ENCODE measurements around the gene EPM2AIP1.

Gene EPM2AIP1

GRCh38 chr3:36957862-36958686, 34.9 kb downstream of the EPM2AIP1 start:
- Histone ChIP-seq H3K9me3 (ENCODE audit: insufficient read depth, low read depth, low read length) (no peaks in the 10 kb centered on the region), H3K4me3 (ENCODE audit: low read length, poor library complexity, severe bottlenecking) (peak overlapping the region; percentile 41), H2AFZ (ENCODE audit: low read length) (peak overlapping the region; percentile 66), H3K4me1 (ENCODE audit: insufficient read depth, low read length, poor library complexity, severe bottlenecking) (peaks cover 7% of the 10 kb centered on the region), H3K79me2 (ENCODE audit: insufficient read depth, low read length) (no peaks in the 10 kb centered on the region), H3K4me2 (ENCODE audit: low read depth, low read length, poor library complexity, severe bottlenecking) (peak overlapping the region; percentile 48), H3F3A (ENCODE audit: low read depth) (no peaks in the 10 kb centered on the region), H3K9ac (ENCODE audit: low read depth, low read length, poor library complexity, severe bottlenecking) (no peak overlapping the region), H3K36me3 (ENCODE audit: insufficient read depth, low read length) (no peaks in the 10 kb centered on the region), H4K20me1 (ENCODE audit: insufficient read depth, low read length, poor library complexity, severe bottlenecking) (no peaks in the 10 kb centered on the region), H3K27me3 (ENCODE audit: insufficient read depth, low read length, poor library complexity, severe bottlenecking) (no peaks in the 10 kb centered on the region), H3K9me2 (replicated peaks; ENCODE audit: low read depth, low read length) (no peaks in the 10 kb centered on the region)
- TF ChIP-seq, protein P1, sequence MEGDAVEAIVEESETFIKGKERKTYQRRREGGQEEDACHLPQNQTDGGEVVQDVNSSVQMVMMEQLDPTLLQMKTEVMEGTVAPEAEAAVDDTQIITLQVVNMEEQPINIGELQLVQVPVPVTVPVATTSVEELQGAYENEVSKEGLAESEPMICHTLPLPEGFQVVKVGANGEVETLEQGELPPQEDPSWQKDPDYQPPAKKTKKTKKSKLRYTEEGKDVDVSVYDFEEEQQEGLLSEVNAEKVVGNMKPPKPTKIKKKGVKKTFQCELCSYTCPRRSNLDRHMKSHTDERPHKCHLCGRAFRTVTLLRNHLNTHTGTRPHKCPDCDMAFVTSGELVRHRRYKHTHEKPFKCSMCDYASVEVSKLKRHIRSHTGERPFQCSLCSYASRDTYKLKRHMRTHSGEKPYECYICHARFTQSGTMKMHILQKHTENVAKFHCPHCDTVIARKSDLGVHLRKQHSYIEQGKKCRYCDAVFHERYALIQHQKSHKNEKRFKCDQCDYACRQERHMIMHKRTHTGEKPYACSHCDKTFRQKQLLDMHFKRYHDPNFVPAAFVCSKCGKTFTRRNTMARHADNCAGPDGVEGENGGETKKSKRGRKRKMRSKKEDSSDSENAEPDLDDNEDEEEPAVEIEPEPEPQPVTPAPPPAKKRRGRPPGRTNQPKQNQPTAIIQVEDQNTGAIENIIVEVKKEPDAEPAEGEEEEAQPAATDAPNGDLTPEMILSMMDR (conservative IDR thresholded peaks at IDR 0.05; ENCODE audit: low read length), result no peak
- TF ChIP-seq EZH2phosphoT487 (IDR thresholded peaks at IDR 0.05; ENCODE audit: borderline replicate concordance), result no peak

DNA sequence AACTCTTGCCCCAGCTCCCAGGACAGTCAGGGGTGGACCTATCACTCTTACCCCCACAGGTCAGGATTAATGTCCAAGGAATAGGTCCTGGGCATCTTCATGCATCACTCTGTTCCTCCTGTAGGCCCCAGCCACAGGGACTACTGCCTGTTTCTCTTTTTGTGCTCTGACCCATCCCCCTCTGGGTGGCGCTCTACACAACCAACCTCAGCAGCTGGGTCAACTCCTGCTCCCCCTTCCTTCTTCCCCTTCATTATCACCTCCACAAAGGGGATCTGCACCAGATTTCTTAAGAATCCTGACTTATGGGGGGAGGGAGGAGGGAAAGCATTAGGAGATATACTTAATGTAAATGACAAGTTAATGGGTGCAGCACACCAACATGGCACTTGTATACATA, 35.9 kb downstream of the EPM2AIP1 start:
- no peaks in the 10 kb centered on the region for H3F3A ChIP-seq (ENCODE audit: low read depth)
- H3K4me2 ChIP-seq (ENCODE audit: low read depth, low read length, poor library complexity, severe bottlenecking), result no peak overlapping the region
- peaks cover 7% of the 10 kb centered on the region for H3K4me1 ChIP-seq (ENCODE audit: insufficient read depth, low read length, poor library complexity, severe bottlenecking)
- TF ChIP-seq EZH2phosphoT487 (IDR thresholded peaks at IDR 0.05; ENCODE audit: borderline replicate concordance), result no peak
- TF ChIP-seq, protein P1 (conservative IDR thresholded peaks at IDR 0.05; ENCODE audit: low read length), result peak; percentile 60
- H2AFZ ChIP-seq (ENCODE audit: low read length), result no peak overlapping the region
- no peaks in the 10 kb centered on the region for H3K79me2 ChIP-seq (ENCODE audit: insufficient read depth, low read length)
- no peaks in the 10 kb centered on the region for H3K9me2 ChIP-seq (replicated peaks; ENCODE audit: low read depth, low read length)
- H3K9ac ChIP-seq (ENCODE audit: low read depth, low read length, poor library complexity, severe bottlenecking), result no peak overlapping the region
- no peaks in the 10 kb centered on the region for H4K20me1 ChIP-seq (ENCODE audit: insufficient read depth, low read length, poor library complexity, severe bottlenecking)
- H3K27me3 ChIP-seq (ENCODE audit: insufficient read depth, low read length, poor library complexity, severe bottlenecking), result no peaks in the 10 kb centered on the region
- H3K4me3 ChIP-seq (ENCODE audit: low read length, poor library complexity, severe bottlenecking), result no peak overlapping the region
- no peaks in the 10 kb centered on the region for H3K36me3 ChIP-seq (ENCODE audit: insufficient read depth, low read length)
- no peaks in the 10 kb centered on the region for H3K9me3 ChIP-seq (ENCODE audit: insufficient read depth, low read depth, low read length)

- Histone ChIP-seq H3F3A (ENCODE audit: low read depth) (no peaks in the 10 kb centered on the region), H4K20me1 (ENCODE audit: insufficient read depth, low read length, poor library complexity, severe bottlenecking) (no peaks in the 10 kb centered on the region), H3K36me3 (ENCODE audit: insufficient read depth, low read length) (no peaks in the 10 kb centered on the region), H3K4me3 (ENCODE audit: low read length, poor library complexity, severe bottlenecking) (no peak overlapping the region), H3K9ac (ENCODE audit: low read depth, low read length, poor library complexity, severe bottlenecking) (no peak overlapping the region), H3K9me3 (ENCODE audit: insufficient read depth, low read depth, low read length) (no peaks in the 10 kb centered on the region), H3K4me2 (ENCODE audit: low read depth, low read length, poor library complexity, severe bottlenecking) (no peak overlapping the region), H2AFZ (ENCODE audit: low read length) (no peak overlapping the region), H3K4me1 (ENCODE audit: insufficient read depth, low read length, poor library complexity, severe bottlenecking) (peaks cover 7% of the 10 kb centered on the region), H3K9me2 (replicated peaks; ENCODE audit: low read depth, low read length) (no peaks in the 10 kb centered on the region), H3K79me2 (ENCODE audit: insufficient read depth, low read length) (no peaks in the 10 kb centered on the region), H3K27me3 (ENCODE audit: insufficient read depth, low read length, poor library complexity, severe bottlenecking) (no peaks in the 10 kb centered on the region)
- no peak for TF ChIP-seq EZH2phosphoT487 (IDR thresholded peaks at IDR 0.05; ENCODE audit: borderline replicate concordance)
- TF ChIP-seq, protein P1 (conservative IDR thresholded peaks at IDR 0.05; ENCODE audit: low read length), result no peak
Measured at GRCh38 chr3:36956155-36956554, 36.8 kb downstream of the EPM2AIP1 start.
